Neural progenitor cell (in vitro differentiated cells): ENCODE results near the gene MAST2. TPM values are rescaled to one million over a fixed set of nuclear protein-coding genes. Genes with fewer than 3 reads are reported as not detected.

Experiments
- DNase-seq: peaks from one replicate; pipeline ENCODE4 v3.0.0-alpha.2; 2016; ENCODE audit warnings: low spot score
- H2AFZ ChIP-seq: fragments of 200-600 bp; sonication (generic); replicated peaks from 2 replicates; pipeline ENCODE4 v1.6.1; 2016; ENCODE audit warnings: antibody characterized with exemption
- H3F3A ChIP-seq: fragments of 200-600 bp; sonication (generic); 2 replicates; pipeline ENCODE4 v1.6.1; 2016; ENCODE audit warnings: antibody characterized with exemption, low read depth
- H3K27ac ChIP-seq: fragments of 200-600 bp; sonication (generic); 2 replicates; pipeline ENCODE4 v1.5.1; 2016; ENCODE audit warnings: mild to moderate bottlenecking
- H3K27me3 ChIP-seq: fragments of 200-600 bp; sonication (generic); 2 replicates; pipeline ENCODE4 v1.6.1; 2016; ENCODE audit warnings: mild to moderate bottlenecking, moderate library complexity
- H3K36me3 ChIP-seq: fragments of 200-600 bp; sonication (generic); 2 replicates; pipeline ENCODE4 v1.5.1; 2016
- H3K4me1 ChIP-seq: fragments of 200-600 bp; sonication (generic); 2 replicates; pipeline ENCODE4 v1.6.1; 2016; ENCODE audit warnings: mixed run types
- H3K4me2 ChIP-seq: fragments of 200-600 bp; sonication (generic); 2 replicates; pipeline ENCODE4 v1.6.1; 2016
- H3K4me3 ChIP-seq: fragments of 200-600 bp; sonication (generic); 2 replicates; pipeline ENCODE4 v1.5.1; 2016
- H3K79me2 ChIP-seq: fragments of 200-600 bp; sonication (generic); 2 replicates; pipeline ENCODE4 v1.6.1; 2016; ENCODE audit warnings: low read depth
- H3K9ac ChIP-seq: fragments of 200-600 bp; sonication (generic); 2 replicates; pipeline ENCODE4 v1.6.1; 2016
- H3K9me3 ChIP-seq: fragments of 200-600 bp; sonication (generic); 2 replicates; pipeline ENCODE4 v1.5.1; 2016; ENCODE audit warnings: low read depth
- H4K20me1 ChIP-seq: fragments of 200-600 bp; sonication (generic); 2 replicates; pipeline ENCODE4 v1.6.1; 2016; ENCODE audit warnings: low read depth
- H3K27ac Mint-ChIP-seq: 3 replicates; pipeline ENCODE4 v1.8.0; 2021; ENCODE audit warnings: mixed read lengths
- H3K27me3 Mint-ChIP-seq: 2 replicates; pipeline ENCODE4 v1.8.0; 2022; ENCODE audit warnings: low read depth, mild to moderate bottlenecking, inconsistent platforms, moderate library complexity, mixed read lengths; ENCODE audit not compliant: insufficient read depth
- H3K36me3 Mint-ChIP-seq: 3 replicates; pipeline ENCODE4 v1.8.0; 2021; ENCODE audit warnings: mixed read lengths
- H3K4me1 Mint-ChIP-seq: 3 replicates; pipeline ENCODE4 v1.8.0; 2021; ENCODE audit warnings: mixed read lengths
- H3K4me3 Mint-ChIP-seq: 3 replicates; pipeline ENCODE4 v1.8.0; 2021; ENCODE audit warnings: mild to moderate bottlenecking, moderate library complexity, mixed read lengths
- H3K9me3 Mint-ChIP-seq: 3 replicates; pipeline ENCODE4 v1.8.0; 2020; ENCODE audit warnings: mixed read lengths
- EZH2 ChIP-seq: fragments of 200-600 bp; sonication (generic); IDR thresholded peaks from 2 replicates; pipeline ENCODE4 v1.6.1; 2017; ENCODE audit warnings: antibody characterized with exemption, mild to moderate bottlenecking, moderate library complexity
- EZH2phosphoT487 ChIP-seq: fragments of 200-600 bp; sonication (generic); IDR thresholded peaks from 2 replicates; pipeline ENCODE4 v1.6.1; 2017; ENCODE audit warnings: antibody characterized with exemption
- total RNA-seq: library from RNA; depleted of rRNA; stranded (reverse); fragments of >200 nt; gene quantifications from 2 replicates; pipeline ENCODE4 v1.2.3, GENCODE V29; 2015; ENCODE audit warnings: low replicate concordance
- TF ChIP-seq, protein P1 (sequence below): fragments of 200-600 bp; sonication (generic); IDR thresholded peaks from 2 replicates; pipeline ENCODE4 v1.5.1; 2017; ENCODE audit warnings: antibody characterized with exemption, mild to moderate bottlenecking

The MAST2 gene
- total RNA-seq, 1 donor from 2014 or later: 5.5 TPM

- H3K9ac ChIP-seq: no peak overlapping the region
- peaks cover 16% of the 10 kb centered on the region for H3K27me3 ChIP-seq
- H3K36me3 Mint-ChIP-seq: no peaks in the 10 kb centered on the region
- H3K4me2 ChIP-seq: no peak overlapping the region
- no peaks in the 10 kb centered on the region for H3K36me3 ChIP-seq
- H3K4me1 Mint-ChIP-seq: no peaks in the 10 kb centered on the region
- H3K4me1 ChIP-seq: no peaks in the 10 kb centered on the region
- no peak overlapping the region for H3K27ac Mint-ChIP-seq
- H3K9me3 Mint-ChIP-seq: no peaks in the 10 kb centered on the region
- H3K79me2 ChIP-seq: no peaks in the 10 kb centered on the region
- no peak overlapping the region for H3K4me3 ChIP-seq
- H3K27ac ChIP-seq: no peak overlapping the region
- H4K20me1 ChIP-seq: no peaks in the 10 kb centered on the region
- H3K9me3 ChIP-seq: no peaks in the 10 kb centered on the region
- H2AFZ ChIP-seq: no peak overlapping the region
- H3F3A ChIP-seq: no peaks in the 10 kb centered on the region
- peaks cover 8% of the 10 kb centered on the region for H3K27me3 Mint-ChIP-seq
- H3K4me3 Mint-ChIP-seq: no peak overlapping the region
- TF ChIP-seq, protein P1, sequence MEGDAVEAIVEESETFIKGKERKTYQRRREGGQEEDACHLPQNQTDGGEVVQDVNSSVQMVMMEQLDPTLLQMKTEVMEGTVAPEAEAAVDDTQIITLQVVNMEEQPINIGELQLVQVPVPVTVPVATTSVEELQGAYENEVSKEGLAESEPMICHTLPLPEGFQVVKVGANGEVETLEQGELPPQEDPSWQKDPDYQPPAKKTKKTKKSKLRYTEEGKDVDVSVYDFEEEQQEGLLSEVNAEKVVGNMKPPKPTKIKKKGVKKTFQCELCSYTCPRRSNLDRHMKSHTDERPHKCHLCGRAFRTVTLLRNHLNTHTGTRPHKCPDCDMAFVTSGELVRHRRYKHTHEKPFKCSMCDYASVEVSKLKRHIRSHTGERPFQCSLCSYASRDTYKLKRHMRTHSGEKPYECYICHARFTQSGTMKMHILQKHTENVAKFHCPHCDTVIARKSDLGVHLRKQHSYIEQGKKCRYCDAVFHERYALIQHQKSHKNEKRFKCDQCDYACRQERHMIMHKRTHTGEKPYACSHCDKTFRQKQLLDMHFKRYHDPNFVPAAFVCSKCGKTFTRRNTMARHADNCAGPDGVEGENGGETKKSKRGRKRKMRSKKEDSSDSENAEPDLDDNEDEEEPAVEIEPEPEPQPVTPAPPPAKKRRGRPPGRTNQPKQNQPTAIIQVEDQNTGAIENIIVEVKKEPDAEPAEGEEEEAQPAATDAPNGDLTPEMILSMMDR: no peak
- TF ChIP-seq EZH2phosphoT487 (no peak), EZH2 (no peak)
- no peak for DNase-seq
Observed at GRCh38 chr1:45787905-45788304, 15.5 kb upstream of the MAST2 start.

- Histone ChIP-seq H3K4me1 (no peaks in the 10 kb centered on the region), H3K9me3 (no peaks in the 10 kb centered on the region), H4K20me1 (no peaks in the 10 kb centered on the region), H3F3A (no peaks in the 10 kb centered on the region), H3K27ac (no peak overlapping the region), H2AFZ (no peak overlapping the region), H3K4me3 (no peak overlapping the region), H3K27me3 (peaks cover 33% of the 10 kb centered on the region), H3K9ac (no peak overlapping the region), H3K79me2 (no peaks in the 10 kb centered on the region), H3K36me3 (no peaks in the 10 kb centered on the region), H3K4me2 (no peak overlapping the region)
- no peaks in the 10 kb centered on the region for H3K4me1 Mint-ChIP-seq
- H3K4me3 Mint-ChIP-seq: no peak overlapping the region
- no peaks in the 10 kb centered on the region for H3K9me3 Mint-ChIP-seq
- TF ChIP-seq, protein P1: no peak
- TF ChIP-seq EZH2phosphoT487 (no peak), EZH2 (no peak)
- H3K36me3 Mint-ChIP-seq: no peaks in the 10 kb centered on the region
- H3K27me3 Mint-ChIP-seq: peaks cover 13% of the 10 kb centered on the region
- H3K27ac Mint-ChIP-seq: no peak overlapping the region
- no peak for DNase-seq
Observed at GRCh38 chr1:45789601-45790000, 13.8 kb upstream of the MAST2 start.

- Histone ChIP-seq H3K36me3 (no peaks in the 10 kb centered on the region), H3K27ac (no peak overlapping the region), H3K4me2 (no peak overlapping the region), H3K9me3 (no peaks in the 10 kb centered on the region), H3K4me1 (peaks cover 17% of the 10 kb centered on the region), H3K9ac (no peak overlapping the region), H4K20me1 (peaks cover 12% of the 10 kb centered on the region), H3K27me3 (peaks cover 58% of the 10 kb centered on the region), H2AFZ (no peak overlapping the region), H3F3A (peaks cover 15% of the 10 kb centered on the region), H3K4me3 (no peak overlapping the region), H3K79me2 (no peaks in the 10 kb centered on the region)
- Mint-ChIP-seq H3K27ac (no peak overlapping the region), H3K36me3 (no peaks in the 10 kb centered on the region), H3K4me3 (no peak overlapping the region), H3K4me1 (peaks cover 8% of the 10 kb centered on the region), H3K9me3 (no peaks in the 10 kb centered on the region), H3K27me3 (peaks cover 21% of the 10 kb centered on the region)
- DNase-seq: no peak
- TF ChIP-seq, protein P1: no peak
- no peak for TF ChIP-seq EZH2
- TF ChIP-seq EZH2phosphoT487: no peak
Observed at GRCh38 chr1:45792744-45793143, 10.7 kb upstream of the MAST2 start.
